Mucosa of stomach (tissue), 1 donor: Measurements from ENCODE around the gene SLC4A8.

Experiments used
- H3K27me3 ChIP-seq: one replicate; pipeline ENCODE4 v1.7.0; 2013; ENCODE audit warnings: mild to moderate bottlenecking, low read length; ENCODE audit not compliant: control insufficient read depth, insufficient read depth
- H3K36me3 ChIP-seq: one replicate; pipeline ENCODE4 v1.7.0; 2013; ENCODE audit warnings: low read length; ENCODE audit not compliant: control insufficient read depth, insufficient read depth
- H3K4me1 ChIP-seq: one replicate; pipeline ENCODE4 v1.7.0; 2013; ENCODE audit warnings: mild to moderate bottlenecking, low read length; ENCODE audit not compliant: control insufficient read depth, insufficient read depth
- H3K4me3 ChIP-seq: one replicate; pipeline ENCODE4 v1.7.0; 2013; ENCODE audit warnings: low read length
- H3K9ac ChIP-seq: one replicate; pipeline ENCODE4 v1.7.0; 2013; ENCODE audit warnings: mild to moderate bottlenecking, low read length, moderate library complexity
- H3K9me3 ChIP-seq: one replicate; pipeline ENCODE4 v1.7.0; 2013; ENCODE audit warnings: mild to moderate bottlenecking, low read length, moderate library complexity; ENCODE audit not compliant: control insufficient read depth
- donor health status: Pancreatic carcinoma.

SLC4A8 gene

GRCh38 chr12:51525518-51525917 lies 100.9 kb downstream of the SLC4A8 start:
- H3K9me3 ChIP-seq: no peaks in the 10 kb centered on the region
- H3K27me3 ChIP-seq: no peaks in the 10 kb centered on the region
- H3K4me1 ChIP-seq: peaks cover 11% of the 10 kb centered on the region
- no peak overlapping the region for H3K4me3 ChIP-seq
- H3K9ac ChIP-seq: no peak overlapping the region
- H3K36me3 ChIP-seq: no peaks in the 10 kb centered on the region

DNA sequence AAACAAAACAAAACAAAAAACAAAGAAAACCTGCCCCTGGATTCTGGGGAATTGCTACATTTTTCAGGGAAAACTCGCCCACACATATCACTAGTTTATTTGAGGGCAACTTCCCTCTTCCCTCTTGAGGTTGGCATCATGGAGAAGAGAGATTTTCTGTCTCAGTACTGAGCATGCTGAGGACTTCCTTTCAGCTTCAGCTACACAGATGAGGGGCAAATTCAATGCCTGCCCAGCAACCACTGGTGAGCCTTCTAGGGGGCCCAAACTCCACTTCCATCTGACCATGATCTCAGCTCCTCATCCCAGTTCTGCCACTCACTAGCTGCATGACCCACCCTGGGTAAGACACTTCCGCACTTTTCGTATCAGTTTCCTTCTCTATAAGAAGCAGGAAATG lies 103.3 kb downstream of the SLC4A8 start:
- Histone ChIP-seq H3K9me3 (no peaks in the 10 kb centered on the region), H3K4me1 (peaks cover 17% of the 10 kb centered on the region), H3K9ac (no peak overlapping the region), H3K27me3 (no peaks in the 10 kb centered on the region), H3K4me3 (no peak overlapping the region), H3K36me3 (no peaks in the 10 kb centered on the region)

GRCh38 chr12:51528852-51529650 lies 104.4 kb downstream of the SLC4A8 start:
- Histone ChIP-seq H3K36me3 (no peaks in the 10 kb centered on the region), H3K27me3 (no peaks in the 10 kb centered on the region), H3K9me3 (no peaks in the 10 kb centered on the region), H3K4me3 (no peak overlapping the region), H3K9ac (no peak overlapping the region), H3K4me1 (peaks cover 14% of the 10 kb centered on the region)

DNA sequence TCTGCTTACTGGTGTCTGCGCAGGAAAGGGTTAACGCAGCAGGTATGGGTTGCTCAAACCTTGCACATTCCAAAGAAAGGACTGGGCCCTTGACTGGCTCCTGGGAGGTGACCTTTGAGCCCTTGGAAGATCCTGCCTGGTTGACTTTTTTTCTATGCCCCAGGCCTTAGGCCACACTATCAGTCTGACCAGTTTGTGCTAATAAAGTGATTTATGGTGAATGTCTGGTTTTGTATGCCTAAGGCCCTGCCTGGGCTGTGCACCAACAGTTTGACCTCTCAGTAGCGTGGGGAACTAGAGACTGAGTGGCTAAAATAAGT lies 105.0 kb downstream of the SLC4A8 start:
- Histone ChIP-seq H3K4me1 (peaks cover 10% of the 10 kb centered on the region), H3K27me3 (no peaks in the 10 kb centered on the region), H3K9me3 (no peaks in the 10 kb centered on the region), H3K9ac (no peak overlapping the region), H3K4me3 (no peak overlapping the region), H3K36me3 (no peaks in the 10 kb centered on the region)

- H3K4me1 ChIP-seq: peaks cover 9% of the 10 kb centered on the region
- no peaks in the 10 kb centered on the region for H3K27me3 ChIP-seq
- H3K9ac ChIP-seq: no peak overlapping the region
- H3K9me3 ChIP-seq: no peaks in the 10 kb centered on the region
- no peak overlapping the region for H3K4me3 ChIP-seq
- no peaks in the 10 kb centered on the region for H3K36me3 ChIP-seq
Measured at GRCh38 chr12:51530208-51530607, 105.6 kb downstream of the SLC4A8 start.

GRCh38 chr12:51531284-51531977 lies 106.8 kb downstream of the SLC4A8 start:
- Histone ChIP-seq H3K9me3 (no peaks in the 10 kb centered on the region), H3K27me3 (no peaks in the 10 kb centered on the region), H3K9ac (no peak overlapping the region), H3K36me3 (no peaks in the 10 kb centered on the region), H3K4me3 (no peak overlapping the region), H3K4me1 (peaks cover 9% of the 10 kb centered on the region)

DNA sequence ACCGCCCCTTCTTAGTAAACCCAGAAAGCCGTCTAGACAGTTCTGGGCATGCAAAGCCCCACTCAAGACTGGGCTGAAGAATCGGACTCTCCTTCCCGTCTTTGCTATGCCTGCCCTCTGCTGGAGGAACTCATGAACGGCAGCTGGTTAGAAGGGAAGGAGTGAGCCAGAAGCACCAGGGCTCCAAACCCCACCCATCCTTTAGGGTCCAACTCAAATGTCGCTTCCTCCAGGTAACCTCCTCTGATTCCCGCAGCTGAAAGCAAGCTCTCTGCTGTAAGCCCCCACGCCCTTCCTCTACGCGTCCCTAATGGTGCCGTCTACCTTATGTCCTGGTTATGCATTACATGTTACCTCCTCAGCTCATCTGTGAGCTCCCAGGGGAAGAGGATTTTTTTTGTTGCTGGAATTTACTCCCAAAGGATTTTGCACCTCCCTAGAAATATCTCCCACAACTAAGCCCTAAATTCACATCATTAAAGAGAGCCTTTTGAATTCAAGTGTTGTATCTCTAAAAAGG lies 107.4 kb downstream of the SLC4A8 start:
- Histone ChIP-seq H3K9ac (no peak overlapping the region), H3K9me3 (no peaks in the 10 kb centered on the region), H3K4me3 (no peak overlapping the region), H3K36me3 (no peaks in the 10 kb centered on the region), H3K27me3 (no peaks in the 10 kb centered on the region), H3K4me1 (peaks cover 9% of the 10 kb centered on the region)

DNA sequence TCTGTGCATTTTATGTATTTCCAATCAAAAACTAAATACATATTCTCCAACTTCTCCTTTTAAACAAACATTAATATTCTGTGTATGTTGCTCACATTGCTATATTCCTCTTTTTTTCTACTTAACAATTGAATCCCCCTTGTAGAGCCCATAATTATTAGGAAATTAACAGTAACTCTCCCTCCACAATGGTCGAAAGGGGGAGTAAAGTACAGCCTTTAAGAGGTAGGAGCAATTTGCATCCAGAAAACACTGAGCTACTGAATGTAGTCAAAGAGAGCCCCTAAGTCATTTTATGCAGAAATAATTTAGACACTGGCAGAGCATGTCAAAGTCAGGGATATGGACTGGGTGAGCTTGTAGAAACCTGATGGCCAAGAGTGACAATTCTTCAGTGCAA lies 109.2 kb downstream of the SLC4A8 start:
- Histone ChIP-seq H3K4me1 (peaks cover 9% of the 10 kb centered on the region), H3K4me3 (no peak overlapping the region), H3K36me3 (no peaks in the 10 kb centered on the region), H3K9me3 (no peaks in the 10 kb centered on the region), H3K9ac (no peak overlapping the region), H3K27me3 (no peaks in the 10 kb centered on the region)

DNA sequence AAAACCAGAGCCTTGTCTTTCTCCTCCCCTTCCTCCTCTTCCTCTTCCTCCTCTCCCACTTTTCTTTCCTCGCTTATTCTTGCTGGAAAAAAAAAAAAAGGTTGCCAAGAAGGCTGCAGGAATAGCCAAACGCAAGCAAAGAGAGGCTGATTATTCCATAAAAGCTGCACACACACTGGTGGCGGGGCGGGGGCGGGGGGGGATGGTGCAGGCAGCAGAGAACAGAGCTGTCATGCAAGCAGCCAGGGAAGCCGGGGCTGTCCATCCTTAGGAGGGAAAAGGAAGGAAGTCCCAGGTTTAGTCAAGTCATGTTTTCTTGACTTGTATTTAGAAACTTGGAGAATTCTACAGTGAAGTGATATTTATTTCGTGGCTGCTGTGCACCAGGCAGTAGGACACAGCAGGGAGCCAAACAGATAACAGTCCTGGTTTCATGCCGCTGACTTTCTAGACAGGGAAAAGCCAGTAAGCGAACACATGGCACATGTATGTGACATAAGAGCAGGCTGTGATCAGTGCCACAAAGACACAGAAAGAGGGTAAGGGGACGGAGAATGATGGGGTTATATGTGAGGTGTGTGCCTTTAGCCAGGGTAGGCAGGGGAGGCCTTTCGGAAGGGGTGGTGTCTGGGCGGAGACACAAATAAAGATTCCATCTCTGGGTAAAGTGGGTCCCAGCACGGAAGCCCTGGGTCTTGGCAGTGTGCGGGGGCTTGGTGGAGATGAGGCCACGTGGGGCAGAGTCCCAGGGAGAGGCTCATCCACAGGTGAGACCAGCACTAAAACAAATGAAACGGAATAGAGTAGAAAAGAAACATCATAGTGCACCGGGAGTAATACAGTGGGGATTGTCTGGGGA lies 109.8 kb downstream of the SLC4A8 start:
- Histone ChIP-seq H3K4me3 (no peak overlapping the region), H3K9me3 (no peaks in the 10 kb centered on the region), H3K27me3 (no peaks in the 10 kb centered on the region), H3K4me1 (peaks cover 9% of the 10 kb centered on the region), H3K36me3 (no peaks in the 10 kb centered on the region), H3K9ac (no peak overlapping the region)

GRCh38 chr12:51536159-51536558 lies 111.5 kb downstream of the SLC4A8 start:
- no peak overlapping the region for H3K9ac ChIP-seq
- peaks cover 7% of the 10 kb centered on the region for H3K4me1 ChIP-seq
- H3K27me3 ChIP-seq: no peaks in the 10 kb centered on the region
- no peaks in the 10 kb centered on the region for H3K36me3 ChIP-seq
- H3K4me3 ChIP-seq: no peak overlapping the region
- no peaks in the 10 kb centered on the region for H3K9me3 ChIP-seq

GRCh38 chr12:51538149-51538548 lies 113.5 kb downstream of the SLC4A8 start:
- Histone ChIP-seq H3K4me3 (no peak overlapping the region), H3K27me3 (no peaks in the 10 kb centered on the region), H3K9ac (no peak overlapping the region), H3K4me1 (no peaks in the 10 kb centered on the region), H3K9me3 (no peaks in the 10 kb centered on the region), H3K36me3 (no peaks in the 10 kb centered on the region)

DNA sequence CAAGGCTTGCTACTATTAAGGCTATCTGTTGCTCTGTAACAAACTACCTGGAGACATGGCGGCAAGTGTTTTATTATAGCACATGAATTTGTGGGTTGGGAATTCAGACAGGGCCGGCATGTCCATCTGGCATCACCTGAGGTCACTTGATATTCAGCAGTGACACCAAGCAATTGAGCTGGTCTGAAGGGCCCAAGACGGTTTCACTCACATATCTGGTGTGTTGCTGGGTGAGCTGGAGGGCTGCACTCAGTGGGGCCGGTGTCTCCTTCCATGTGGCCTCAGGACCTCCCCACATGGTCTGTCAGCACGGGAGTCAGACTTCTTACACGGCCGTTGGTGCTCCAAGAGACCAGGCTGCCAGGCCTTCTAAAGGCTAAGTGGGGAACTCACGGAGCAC lies 114.0 kb downstream of the SLC4A8 start:
- Histone ChIP-seq H3K4me1 (no peaks in the 10 kb centered on the region), H3K36me3 (no peaks in the 10 kb centered on the region), H3K27me3 (no peaks in the 10 kb centered on the region), H3K9me3 (no peaks in the 10 kb centered on the region), H3K4me3 (no peak overlapping the region), H3K9ac (no peak overlapping the region)
